GM21576 (cell line): Measurements from ENCODE around the gene NFAT5.
"Not testable (repeated sequence)": the region's sequence is repeated elsewhere in the genome, so short reads cannot be mapped to it uniquely, and the experiment has no call there.

Experiments used
- ATAC-seq: cut with Tn5 transposase; IDR thresholded peaks from one replicate; pipeline ENCODE4 v1.9.1; 2021; ENCODE audit warnings: mild to moderate bottlenecking, moderate library complexity; ENCODE audit not compliant: unreplicated experiment

The NFAT5 gene

DNA sequence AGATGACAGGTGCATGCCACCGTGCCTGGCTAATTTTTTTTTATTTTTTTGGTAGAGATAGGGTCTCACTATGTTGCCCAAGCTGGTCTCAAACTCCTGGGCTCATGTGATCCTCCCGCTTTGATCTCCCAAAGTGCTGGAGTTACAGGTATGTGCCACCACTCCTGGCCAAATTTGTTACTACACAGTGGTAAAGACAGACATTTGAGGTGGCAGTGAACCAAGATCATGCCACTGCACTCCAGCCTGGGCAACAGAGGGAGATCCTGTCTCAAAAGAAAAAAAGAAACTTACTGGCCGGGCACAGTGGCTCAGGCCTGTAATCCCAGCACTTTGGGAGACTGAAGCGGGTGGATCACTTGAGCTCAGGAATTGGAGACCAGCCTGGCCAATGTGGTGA is 163.3 kb downstream of the NFAT5 start:
- ATAC-seq: not testable (repeated sequence)

DNA sequence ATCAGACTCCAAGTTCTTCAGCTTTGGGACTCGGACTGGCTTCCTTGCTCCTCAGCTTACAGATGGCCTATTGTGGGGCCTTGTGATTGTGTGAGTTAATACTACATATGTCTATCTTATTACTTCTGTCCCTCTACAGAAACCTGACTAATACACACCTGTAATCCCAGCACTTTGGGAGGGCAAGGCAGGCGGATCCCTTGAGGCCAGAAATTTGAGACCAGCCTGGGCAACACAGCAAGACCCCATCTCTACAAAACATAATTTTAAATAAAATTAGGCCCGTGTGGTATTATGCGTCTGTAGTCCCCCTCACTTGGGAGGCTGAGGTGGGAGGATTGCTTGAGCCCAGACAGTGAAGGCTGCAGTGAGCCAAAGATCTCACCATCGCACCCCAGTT is 165.5 kb downstream of the NFAT5 start:
- not testable (repeated sequence) for ATAC-seq

DNA sequence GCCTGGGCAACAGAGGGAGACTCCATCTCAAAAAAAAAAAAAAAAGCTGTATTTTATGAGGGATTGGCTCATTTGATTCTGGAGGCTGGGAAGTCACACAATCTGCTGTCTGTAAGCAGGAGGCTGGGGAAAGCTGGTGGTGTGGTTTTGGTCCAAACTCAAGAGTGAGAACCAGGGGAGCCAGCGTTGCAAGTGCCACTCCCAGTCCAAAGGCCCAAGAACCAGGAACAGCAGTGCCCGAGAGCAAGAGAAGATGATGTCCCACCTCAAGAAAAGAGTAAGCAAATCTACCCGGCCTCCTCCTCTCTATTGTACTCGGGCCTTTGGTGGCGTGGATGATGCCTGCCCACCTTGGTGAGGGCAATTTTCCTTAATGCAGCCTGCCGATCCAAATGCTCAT is 166.3 kb downstream of the NFAT5 start:
- ATAC-seq: no peak

DNA sequence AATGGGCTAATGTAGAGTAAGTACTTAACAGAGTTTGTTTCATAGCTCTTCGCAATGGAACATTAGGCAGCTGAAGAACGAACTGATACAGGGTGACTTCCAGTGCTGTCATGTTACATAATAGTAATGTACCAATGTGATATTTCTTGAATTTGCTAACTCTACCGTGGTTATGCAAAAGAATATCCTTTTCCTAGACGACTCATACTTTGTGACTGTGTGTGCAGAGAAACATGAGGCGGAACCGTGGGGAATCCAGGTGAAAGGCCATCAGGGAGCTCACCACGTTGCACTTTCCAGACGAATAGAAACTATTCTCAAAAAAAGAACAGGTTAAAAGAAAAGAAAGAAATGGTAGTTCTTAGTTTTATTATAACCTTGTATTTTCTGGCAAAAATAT is 175.8 kb downstream of the NFAT5 start:
- no peak for ATAC-seq

DNA sequence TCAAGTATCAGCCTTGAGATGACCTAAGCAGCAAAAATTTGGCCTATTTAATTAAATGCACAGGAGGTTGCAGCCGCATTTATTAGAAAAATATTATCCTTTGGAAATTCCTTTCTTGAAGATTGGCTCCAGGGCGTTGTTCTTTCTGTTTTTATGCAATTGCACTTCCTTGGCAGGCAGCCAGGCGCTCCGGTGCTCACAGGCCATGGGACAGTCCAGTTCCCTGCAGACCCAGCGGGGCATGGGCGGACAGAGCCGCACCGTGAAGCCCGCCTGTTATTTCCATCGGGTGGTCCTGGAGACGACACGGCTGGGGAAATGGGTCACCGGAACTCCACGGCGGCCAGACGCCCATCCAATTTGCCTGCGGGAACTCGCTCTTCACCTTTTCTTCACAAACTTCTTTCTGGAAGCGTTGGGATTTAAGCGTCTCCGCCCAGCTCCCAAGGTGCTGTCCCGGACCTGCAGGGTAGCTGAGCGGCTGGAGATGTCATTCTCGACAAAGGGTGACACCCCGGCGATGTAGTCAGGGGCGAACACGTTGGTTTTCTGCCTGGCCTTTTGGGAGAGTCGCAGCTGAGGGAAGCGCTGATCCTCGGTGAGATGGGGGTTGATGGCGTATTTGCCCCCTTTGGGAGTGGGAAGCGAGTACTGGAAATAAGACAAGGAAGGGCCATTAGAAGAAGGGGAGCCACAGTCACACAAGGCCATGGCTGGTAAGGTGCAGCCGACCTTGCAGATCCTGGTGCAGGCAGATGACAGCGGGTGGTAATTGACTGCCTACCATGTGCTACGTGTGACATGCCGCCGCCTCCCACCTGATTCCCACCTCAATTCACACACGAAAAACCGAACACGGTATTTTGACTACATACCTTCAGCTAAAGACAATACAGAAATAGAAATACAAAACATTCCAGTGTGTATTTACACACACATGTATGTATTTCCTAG is 176.5 kb downstream of the NFAT5 start:
- ATAC-seq: no peak

DNA sequence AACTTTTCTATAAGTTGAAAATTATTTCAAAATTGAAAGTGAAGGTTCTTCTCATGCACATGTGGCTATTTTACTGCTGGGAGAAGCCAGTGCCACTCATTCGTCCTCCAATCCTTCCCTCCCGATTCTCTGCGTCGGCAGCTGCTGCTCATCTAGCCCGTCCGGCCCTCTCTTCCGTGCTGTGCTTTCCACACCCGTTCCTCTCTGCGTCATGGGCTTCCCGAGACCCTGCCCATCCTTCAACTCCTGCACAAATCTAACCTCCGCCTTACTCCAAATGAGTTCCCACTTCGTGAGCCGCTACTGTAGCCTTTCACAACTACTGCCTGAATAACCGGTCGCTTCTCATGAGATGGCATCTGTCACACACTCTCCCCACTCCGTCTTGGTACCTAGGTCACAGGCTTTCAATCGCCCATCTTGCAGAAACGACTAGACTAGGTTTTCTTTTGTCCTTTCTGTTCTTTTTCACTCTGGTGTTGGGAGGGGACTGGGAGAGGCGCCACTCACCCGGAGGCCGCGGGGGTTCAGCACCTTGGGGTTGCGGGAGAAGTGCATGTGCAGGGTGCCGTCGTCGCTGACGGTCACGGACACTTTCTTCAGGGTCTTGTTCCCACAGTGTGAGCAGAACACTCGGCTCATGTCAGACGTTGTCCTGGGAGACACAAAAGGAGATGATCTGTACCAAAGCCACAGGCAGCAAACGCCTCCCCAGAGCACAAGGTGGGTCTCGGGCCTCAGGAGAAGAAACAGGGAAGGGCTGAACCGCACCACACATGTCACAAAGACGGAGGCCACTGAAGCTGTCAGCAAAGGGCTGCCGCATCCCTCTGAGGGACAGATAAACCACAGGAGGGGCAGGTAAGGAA is 178.8 kb downstream of the NFAT5 start:
- ATAC-seq: no peak

DNA sequence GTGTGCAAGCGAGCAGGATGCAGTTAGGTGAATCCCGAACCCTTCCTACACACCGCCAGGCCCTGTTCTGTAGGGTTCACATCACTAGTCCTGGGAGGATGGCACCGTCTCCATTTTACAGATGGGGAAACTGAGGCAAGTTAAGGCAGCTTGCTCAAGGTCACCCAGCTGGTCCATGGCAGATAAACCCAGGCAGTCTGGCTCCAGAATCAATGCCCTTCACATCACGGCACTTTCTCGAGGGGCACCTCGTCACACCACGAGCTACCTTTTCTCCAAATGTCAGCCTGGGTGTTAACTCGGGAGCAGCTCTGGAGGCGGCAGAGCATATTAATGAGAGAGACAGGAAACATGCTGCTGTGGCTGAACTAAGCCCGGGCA is 179.5 kb downstream of the NFAT5 start:
- no peak for ATAC-seq

DNA sequence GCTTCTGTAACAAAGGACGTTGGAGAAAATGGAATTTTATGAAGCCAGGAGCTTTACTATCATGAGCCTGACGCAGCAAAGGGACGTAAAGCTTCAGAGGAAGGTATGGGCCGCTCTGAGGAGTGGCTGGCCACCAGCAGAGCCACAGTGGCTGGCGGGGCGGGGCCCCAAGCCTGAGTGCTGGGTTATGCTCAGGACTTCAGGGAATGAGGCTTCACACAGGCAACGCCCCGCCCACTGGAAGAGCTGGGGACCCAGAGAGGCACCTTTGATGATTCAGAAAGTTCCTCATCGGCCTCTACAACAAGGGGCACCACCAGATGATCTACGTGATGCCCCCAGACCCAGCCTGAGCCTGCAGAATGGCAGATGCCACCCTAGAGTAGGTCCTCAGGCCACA is 180.2 kb downstream of the NFAT5 start:
- no peak for ATAC-seq

DNA sequence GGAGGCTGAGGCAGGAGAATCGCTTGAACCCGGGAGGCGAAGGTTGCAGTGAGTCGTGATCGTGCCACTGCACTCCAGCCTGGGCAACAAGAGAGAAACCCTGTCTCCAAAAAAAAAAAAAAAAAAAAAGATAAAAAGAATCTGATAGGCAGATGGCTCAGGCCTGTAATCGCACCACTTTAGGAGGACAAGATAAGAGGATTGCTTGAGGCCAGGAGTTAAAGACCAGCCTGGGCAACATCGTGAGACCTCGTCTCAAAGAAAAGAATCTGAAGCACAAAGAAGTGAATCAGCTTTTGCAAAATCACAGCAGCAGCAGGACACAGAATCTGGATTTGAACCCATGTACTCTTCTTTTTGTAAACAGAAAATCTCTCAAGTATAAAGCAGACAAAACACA is 181.3 kb downstream of the NFAT5 start:
- ATAC-seq: no peak

DNA sequence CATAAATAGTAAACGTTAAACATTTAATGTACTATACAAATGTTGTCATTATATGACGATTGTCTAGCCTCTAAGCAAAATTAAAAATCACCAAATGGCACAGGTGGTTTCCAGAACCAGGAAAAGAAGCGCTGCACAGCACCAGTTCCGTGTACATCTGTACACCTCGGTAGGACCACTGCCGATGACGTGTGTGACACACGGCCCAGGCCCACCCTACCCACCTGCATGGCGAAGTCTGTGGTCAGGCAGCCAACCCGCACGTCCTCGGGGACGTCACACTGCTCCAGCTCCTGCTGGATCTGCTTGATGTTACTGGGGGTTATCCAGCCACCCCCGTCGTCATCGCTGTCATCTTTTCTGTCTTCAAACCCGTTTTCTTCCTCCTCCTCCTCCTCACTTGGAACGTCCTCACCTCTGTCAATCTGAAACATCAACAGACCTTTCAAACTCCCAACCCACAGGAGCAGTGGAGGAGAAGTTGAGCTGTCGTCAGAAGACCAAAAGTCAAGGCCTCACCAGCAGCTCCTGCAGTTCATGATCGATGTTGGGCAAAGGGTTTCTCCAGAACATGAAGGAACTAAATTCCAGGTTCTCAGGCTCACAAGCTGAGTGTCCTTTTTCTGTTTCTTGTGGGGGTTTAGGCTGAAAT is 183.1 kb downstream of the NFAT5 start:
- ATAC-seq: no peak

DNA sequence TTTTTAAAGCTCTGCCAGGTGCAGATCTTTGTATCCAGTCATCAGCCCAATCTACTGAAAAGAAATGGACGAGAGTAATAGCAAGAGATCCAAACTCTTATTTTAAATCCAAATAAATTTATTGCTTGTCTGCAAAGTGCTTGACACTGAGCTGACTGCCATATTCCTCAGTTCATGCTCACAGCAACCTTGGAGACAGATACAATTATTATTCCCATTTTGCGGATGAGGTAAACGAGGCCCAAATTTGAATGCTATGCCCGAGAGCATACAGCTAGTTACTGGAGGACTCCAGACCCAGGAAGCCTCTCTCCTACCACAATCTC is 188.3 kb downstream of the NFAT5 start:
- no peak for ATAC-seq
